Stomach (tissue), 19 donors: ENCODE results near the gene DPF3. TPM values are rescaled to one million over a fixed set of nuclear protein-coding genes. Genes with fewer than 3 reads are reported as not detected.

Experiments used
- DNase-seq, 2 donors: peaks; one replicate each; pipeline versions ENCODE4 v3.0.0 to v3.0.0-alpha.2; 2013 to 2019
- H3K27ac ChIP-seq, 5 donors: fragments of 200-600 bp in 4 of 5; sonication (generic) in 4 of 5; one replicate each; pipeline ENCODE4 v1.5.1; 2013 to 2019; ENCODE audit warnings: mild to moderate bottlenecking in 1 of 5, moderate library complexity in 1 of 5
- H3K27me3 ChIP-seq, 3 donors: fragments of 200-600 bp; sonication (generic); one replicate each; pipeline ENCODE4 v1.5.1; 2017 to 2019; ENCODE audit warnings: mixed run types in 1 of 3
- H3K36me3 ChIP-seq, 4 donors: fragments of 200-600 bp; sonication (generic); 1 replicate in 3 of 4; 2 replicates in 1 of 4; pipeline ENCODE4 v1.5.1; 2016 to 2019
- H3K4me1 ChIP-seq, 4 donors: fragments of 200-600 bp; sonication (generic); one replicate each; pipeline ENCODE4 v1.5.1; 2016 to 2019
- H3K4me3 ChIP-seq, 4 donors: fragments of 200-600 bp; sonication (generic) in 3 of 4; one replicate each; pipeline ENCODE4 v1.5.1; 2016 to 2019; ENCODE audit warnings: mild to moderate bottlenecking in 1 of 4
- H3K9me3 ChIP-seq, 4 donors: fragments of 200-600 bp; sonication (generic); one replicate each; pipeline ENCODE4 v1.5.1; 2016 to 2019
- EP300 ChIP-seq: sonication (generic); formaldehyde crosslinking; IDR thresholded peaks from one replicate; pipeline ENCODE4 v1.6.1; 2017; ENCODE audit warnings: antibody characterized with exemption
- POLR2A ChIP-seq, 4 donors: fragments of 450-650 bp; IDR thresholded peaks; one replicate each; pipeline ENCODE4 v1.6.1; 2016; ENCODE audit warnings: antibody characterized with exemption in 4 of 4, control low read depth in 2 of 4, mild to moderate bottlenecking in 1 of 4, moderate library complexity in 1 of 4
- POLR2AphosphoS5 ChIP-seq, 3 donors: sonication (generic); formaldehyde crosslinking; IDR thresholded peaks; one replicate each; pipeline ENCODE4 v1.6.1; 2016; ENCODE audit warnings: antibody characterized with exemption in 3 of 3
- WGBS, 5 donors: extraction: QIAGEN DNeasy Blood & Tissue Kit in 3 of 5; methylation state at CpG; one replicate each; pipeline versions ENCODE4 v1.1.5 to v1.1.7; 2013 to 2018; 5-methylcytosine and 5-hydroxymethylcytosine counted together
- intact Hi-C: fragments of 100-400 bp; cut with DNase I; formaldehyde crosslinking; loops from one replicate; pipeline ENCODE4 v1.15.1; 2023; ENCODE audit warnings: low total_unique reads
- long read RNA-seq, 10 donors: transcript quantifications; one replicate each; lab custom pipeline, GENCODE V29; 2026
- polyA plus RNA-seq, 3 donors: library from polyadenylated mRNA; stranded (reverse); fragments of 200-250 nt; gene quantifications; one replicate each; pipeline ENCODE4 v1.2.3, GENCODE V29; 2013
- total RNA-seq, 5 donors: library from RNA; depleted of rRNA; stranded (reverse); fragments of >200 nt; gene quantifications; one replicate each; pipeline versions ENCODE4 v1.1.0 to v1.2.3, GENCODE V29; 2014 to 2016
- TF ChIP-seq, protein P1 (sequence below), 7 experiments: fragments of 450-650 bp in 4 of 7; fragments of 200-600 bp in 3 of 7; sonication (generic) in 3 of 7; IDR thresholded peaks; one replicate each; pipeline ENCODE4 v1.5.1; 2016 to 2019; ENCODE audit warnings: antibody characterized with exemption in 7 of 7, control low read depth in 2 of 7, mild to moderate bottlenecking in 1 of 7
- donor health status: healthy with polysubstance abuse.
- donor health status: Bipolar disorder and iron deficiency.
- donor health status: healthy.

The DPF3 gene
- total RNA-seq (100 to 1,000 TPM in 1 of 5 donors, 10 to 100 TPM in 1, 1 to 10 TPM in 3; 1.0 to 113 (median 5.3) TPM), polyA plus RNA-seq (1 to 10 TPM in 1 of 3 donors, under 1 TPM in 2; 0.20 to 3.2 (median 0.81) TPM)
- long read RNA-seq, donor 1: 0 reads
- long read RNA-seq, donor 2: 0 reads
- long read RNA-seq, donor 3: 0 reads
- long read RNA-seq, donor 4: 0 reads
- long read RNA-seq, donor 5: 0 reads
- long read RNA-seq, donor 6, full-length matches to known transcripts: 1 of 1 reads
- long read RNA-seq, donor 6, partial matches to known transcripts: 0 of 1 reads
- long read RNA-seq, donor 6, other reads (novel, unspliced or antisense): 0 of 1 reads
- long read RNA-seq, donor 7: 0 reads
- long read RNA-seq, donor 8: 0 reads
- long read RNA-seq, donor 9: 0 reads
- long read RNA-seq, donor 10: 0 reads

- intact Hi-C loops: no loop called here
- peak; percentile 97 to 98 for DNase-seq
- no peaks in the 10 kb centered on the region for H3K36me3 ChIP-seq
- peak within 1 kb of the TSS; percentile 75 to 93 (median 83) for H3K4me3 ChIP-seq
- H3K4me1 ChIP-seq: peaks cover 25 to 36% (median 33%) of the 10 kb centered on the region in 4 donors
- H3K27ac ChIP-seq: peak within 1 kb of the TSS in 3 of 5 donors; percentile 0 to 56 (median 23)
- WGBS, 5 donors: 1 to 2% (median 1%) methylated on average over 42 to 54 of the region's 54 CpGs
- no peaks in the 10 kb centered on the region for H3K9me3 ChIP-seq
- peaks cover 2 to 87% (median 35%) of the 10 kb centered on the region in 3 donors for H3K27me3 ChIP-seq
- TF ChIP-seq POLR2AphosphoS5 (IDR thresholded peaks at IDR 0.05) (peak; percentile 48 to 68 (median 48)), EP300 (no peak)
These were observed at the start of gene DPF3 for GRCh38 chr14:72893636-72894322. TSS of gene DPF3 (minus strand) at chr14:72894101. CDS start at chr14:72894088, 13 bp downstream.

GRCh38 chr14:72942934-72943333 is 49.0 kb upstream of the DPF3 start:
- intact Hi-C loops: no loop called here
- peaks cover 31 to 100% (median 98%) of the 10 kb centered on the region in 4 donors for H3K36me3 ChIP-seq
- no peaks in the 10 kb centered on the region for H3K9me3 ChIP-seq
- no peaks in the 10 kb centered on the region for H3K4me1 ChIP-seq
- DNase-seq: no peak
- TF ChIP-seq, protein P1, sequence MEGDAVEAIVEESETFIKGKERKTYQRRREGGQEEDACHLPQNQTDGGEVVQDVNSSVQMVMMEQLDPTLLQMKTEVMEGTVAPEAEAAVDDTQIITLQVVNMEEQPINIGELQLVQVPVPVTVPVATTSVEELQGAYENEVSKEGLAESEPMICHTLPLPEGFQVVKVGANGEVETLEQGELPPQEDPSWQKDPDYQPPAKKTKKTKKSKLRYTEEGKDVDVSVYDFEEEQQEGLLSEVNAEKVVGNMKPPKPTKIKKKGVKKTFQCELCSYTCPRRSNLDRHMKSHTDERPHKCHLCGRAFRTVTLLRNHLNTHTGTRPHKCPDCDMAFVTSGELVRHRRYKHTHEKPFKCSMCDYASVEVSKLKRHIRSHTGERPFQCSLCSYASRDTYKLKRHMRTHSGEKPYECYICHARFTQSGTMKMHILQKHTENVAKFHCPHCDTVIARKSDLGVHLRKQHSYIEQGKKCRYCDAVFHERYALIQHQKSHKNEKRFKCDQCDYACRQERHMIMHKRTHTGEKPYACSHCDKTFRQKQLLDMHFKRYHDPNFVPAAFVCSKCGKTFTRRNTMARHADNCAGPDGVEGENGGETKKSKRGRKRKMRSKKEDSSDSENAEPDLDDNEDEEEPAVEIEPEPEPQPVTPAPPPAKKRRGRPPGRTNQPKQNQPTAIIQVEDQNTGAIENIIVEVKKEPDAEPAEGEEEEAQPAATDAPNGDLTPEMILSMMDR (IDR thresholded peaks at IDR 0.05): no peak
- TF ChIP-seq POLR2A (IDR thresholded peaks at IDR 0.05): no peak
- no peak for TF ChIP-seq EP300
- TF ChIP-seq POLR2AphosphoS5 (IDR thresholded peaks at IDR 0.05): no peak
- no peak overlapping the region for H3K4me3 ChIP-seq
- 90 to 97% (median 91%) methylated on average over 12 to 14 of the region's 14 CpGs for WGBS, 5 donors
- no peak overlapping the region for H3K27ac ChIP-seq
- no peaks in the 10 kb centered on the region for H3K27me3 ChIP-seq

- DNase-seq: peak in 1 of 2 donors; percentile 38
- no peaks in the 10 kb centered on the region for H3K9me3 ChIP-seq
- no peak overlapping the region for H3K27ac ChIP-seq
- no peaks in the 10 kb centered on the region for H3K27me3 ChIP-seq
- TF ChIP-seq EP300 (no peak), POLR2A (IDR thresholded peaks at IDR 0.05) (no peak), POLR2AphosphoS5 (IDR thresholded peaks at IDR 0.05) (no peak)
- TF ChIP-seq, protein P1 (IDR thresholded peaks at IDR 0.05): no peak
- no peaks in the 10 kb centered on the region for H3K4me1 ChIP-seq
- H3K4me3 ChIP-seq: no peak overlapping the region
- WGBS, 5 donors: 83 to 87% (median 86%) methylated on average over 12 of the region's 12 CpGs
- peaks cover 34 to 90% (median 88%) of the 10 kb centered on the region in 4 donors for H3K36me3 ChIP-seq
- intact Hi-C loops: no loop called here
These were observed 47.5 kb upstream of the DPF3 start for GRCh38 chr14:72941286-72941985.

GRCh38 chr14:72939630-72940029 is 45.7 kb upstream of the DPF3 start:
- TF ChIP-seq POLR2AphosphoS5 (IDR thresholded peaks at IDR 0.05) (no peak), POLR2A (IDR thresholded peaks at IDR 0.05) (no peak), EP300 (no peak)
- TF ChIP-seq, protein P1 (IDR thresholded peaks at IDR 0.05): no peak
- H3K27ac ChIP-seq: no peak overlapping the region

More at GRCh38 chr14:72939630-72940029, 45.7 kb upstream of the DPF3 start:
- 75 to 86% (median 82%) methylated on average over 13 of the region's 13 CpGs for WGBS, 5 donors
- no peaks in the 10 kb centered on the region for H3K4me1 ChIP-seq
- H3K9me3 ChIP-seq: no peaks in the 10 kb centered on the region
- intact Hi-C loops: no loop called here
- H3K4me3 ChIP-seq: no peak overlapping the region
- H3K27me3 ChIP-seq: no peaks in the 10 kb centered on the region
- peaks cover 34 to 72% (median 70%) of the 10 kb centered on the region in 4 donors for H3K36me3 ChIP-seq
- no peak for DNase-seq
